ENCODE results near the gene IGFBP2.

IGFBP2 gene

GRCh38 chr2:216643986-216644659 is 10.9 kb downstream of the IGFBP2 start:
- no peak for DNase-seq

GRCh38 chr2:216644842-216645635 is 11.8 kb downstream of the IGFBP2 start:
- no peak for DNase-seq

GRCh38 chr2:216645636-216645950 is 12.4 kb downstream of the IGFBP2 start:
- no peak for DNase-seq

- DNase-seq = no peak
These were observed 12.9 kb downstream of the IGFBP2 start for GRCh38 chr2:216646116-216646515.

- DNase-seq = no peak
These were observed 14.9 kb downstream of the IGFBP2 start for GRCh38 chr2:216648105-216648504.

- no peak for DNase-seq
These were observed 16.4 kb downstream of the IGFBP2 start for GRCh38 chr2:216649574-216649973.

- no peak for DNase-seq
These were observed 17.5 kb downstream of the IGFBP2 start for GRCh38 chr2:216650626-216651257.

GRCh38 chr2:216651351-216651881 is 18.2 kb downstream of the IGFBP2 start:
- no peak for DNase-seq

- no peak for DNase-seq
These were observed 19.3 kb downstream of the IGFBP2 start for GRCh38 chr2:216652566-216652965.

GRCh38 chr2:216653093-216653799 is 20.0 kb downstream of the IGFBP2 start:
- DNase-seq = no peak

- no peak for DNase-seq
These were observed 20.7 kb downstream of the IGFBP2 start for GRCh38 chr2:216653931-216654365.

GRCh38 chr2:216654528-216655052 is 21.4 kb downstream of the IGFBP2 start:
- DNase-seq = no peak

GRCh38 chr2:216657086-216657855 is 24.1 kb downstream of the IGFBP2 start:
- no peak for DNase-seq

- no peak for DNase-seq
These were observed 24.8 kb downstream of the IGFBP2 start for GRCh38 chr2:216657980-216658379.

GRCh38 chr2:216658757-216659156 is 25.5 kb downstream of the IGFBP2 start:
- DNase-seq = no peak

- no peak for DNase-seq
These were observed 26.1 kb downstream of the IGFBP2 start for GRCh38 chr2:216659276-216659675.

- no peak for DNase-seq
These were observed 27.3 kb downstream of the IGFBP2 start for GRCh38 chr2:216660496-216660895.

GRCh38 chr2:216661051-216661450 is 27.8 kb downstream of the IGFBP2 start:
- no peak for DNase-seq

- no peak for DNase-seq
These were observed 28.6 kb downstream of the IGFBP2 start for GRCh38 chr2:216661639-216662375.

- no peak for DNase-seq
These were observed 29.9 kb downstream of the IGFBP2 start for GRCh38 chr2:216663106-216663505.

- DNase-seq = no peak
These were observed 30.6 kb downstream of the IGFBP2 start for GRCh38 chr2:216663846-216664245.
